DMS153 treated with DMSO at 0.1 percent for 48 hours (cell line): Measurements from ENCODE around the gene VIPR2.
"Not testable (repeated sequence)": the region's sequence is repeated elsewhere in the genome, so short reads cannot be mapped to it uniquely, and the experiment has no call there.

Source experiments
- DNase-seq: peaks from one replicate; lab custom pipeline; 2025; ENCODE audit not compliant: unreplicated experiment; lab: John Stamatoyannopoulos, UW

VIPR2 gene

DNA sequence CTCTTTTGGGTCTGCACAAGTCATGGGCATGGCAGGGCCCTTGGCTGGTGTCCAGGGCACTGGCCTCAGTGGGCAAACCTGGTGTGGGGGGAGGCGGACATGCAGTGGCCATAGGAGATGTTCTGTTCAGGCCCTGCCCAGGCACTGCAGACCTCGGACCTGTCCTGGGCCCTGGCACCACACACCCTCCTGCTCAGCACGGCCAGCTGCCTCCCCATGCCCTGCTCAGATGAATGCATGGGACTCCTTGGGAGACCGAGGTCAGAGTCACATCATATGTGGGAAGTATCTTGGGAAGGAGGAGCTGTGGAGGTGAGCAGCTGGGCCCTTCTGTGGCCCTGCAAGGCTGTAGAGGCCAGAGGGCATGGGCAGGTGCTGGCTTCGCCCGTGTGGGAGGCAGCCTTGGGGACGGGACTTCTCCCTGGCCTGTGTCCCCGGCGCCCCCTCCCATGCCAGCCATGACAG lies 130.8 kb downstream of the VIPR2 start:
- DNase-seq: no peak

DNA sequence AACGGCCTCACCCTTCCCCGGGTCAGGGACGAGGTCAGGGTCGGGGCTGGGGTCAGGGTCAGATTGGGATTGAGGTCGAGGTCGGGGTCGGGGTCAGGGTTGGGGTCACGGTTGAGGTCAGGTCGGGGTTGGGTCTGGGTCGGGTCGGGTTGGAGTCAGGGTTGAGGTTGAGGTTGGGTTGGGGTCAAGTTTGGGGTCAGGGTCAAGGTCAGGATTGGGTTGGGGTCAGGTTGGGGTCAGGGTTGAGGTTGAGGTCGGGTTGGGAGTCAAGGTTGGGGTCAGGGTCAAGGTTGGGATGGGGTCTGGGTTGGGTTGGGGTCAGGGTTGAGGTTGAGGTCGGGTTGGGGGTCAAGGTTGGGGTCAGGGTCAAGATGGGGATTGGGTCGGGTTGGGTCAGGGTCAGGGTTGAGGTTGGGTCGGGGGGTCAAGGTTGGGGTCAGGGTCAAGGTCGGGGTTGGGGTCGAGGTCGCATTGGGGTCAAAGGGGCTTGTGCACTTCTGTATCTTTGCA lies 131.4 kb downstream of the VIPR2 start:
- DNase-seq: no peak

DNA sequence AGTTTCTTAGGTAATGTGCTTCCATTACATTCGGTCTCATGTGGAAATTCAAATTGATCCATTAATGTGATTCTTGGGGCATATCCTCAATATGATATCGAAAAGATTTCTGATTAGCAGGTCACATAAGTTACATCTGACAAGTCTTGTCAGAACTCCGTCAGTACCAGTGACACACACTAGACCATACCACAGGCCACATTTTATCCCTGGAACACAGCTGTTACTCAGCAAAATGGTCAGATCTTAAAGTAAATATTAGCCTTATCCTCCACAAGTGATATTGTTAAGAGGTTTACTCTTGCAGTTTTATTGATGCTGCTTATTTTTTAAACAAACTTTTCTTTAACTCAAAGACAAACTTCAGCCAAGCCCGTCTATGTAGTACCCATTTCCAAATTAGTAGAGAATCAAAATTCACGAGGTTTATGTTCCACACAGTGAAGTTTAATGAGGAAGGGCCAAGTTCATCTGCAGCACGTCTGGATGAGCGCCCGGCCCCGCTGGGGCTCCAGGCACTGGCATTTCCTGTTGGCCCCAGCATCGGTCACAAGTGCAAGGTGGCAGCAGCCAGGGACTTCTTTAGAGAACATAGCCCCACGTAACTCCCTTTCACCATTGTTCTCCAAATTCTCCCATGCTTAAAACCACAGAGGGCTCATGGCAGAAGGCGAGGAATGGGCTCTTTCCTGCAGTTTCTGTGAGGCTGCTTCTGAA lies 132.2 kb downstream of the VIPR2 start:
- DNase-seq: no peak

DNA sequence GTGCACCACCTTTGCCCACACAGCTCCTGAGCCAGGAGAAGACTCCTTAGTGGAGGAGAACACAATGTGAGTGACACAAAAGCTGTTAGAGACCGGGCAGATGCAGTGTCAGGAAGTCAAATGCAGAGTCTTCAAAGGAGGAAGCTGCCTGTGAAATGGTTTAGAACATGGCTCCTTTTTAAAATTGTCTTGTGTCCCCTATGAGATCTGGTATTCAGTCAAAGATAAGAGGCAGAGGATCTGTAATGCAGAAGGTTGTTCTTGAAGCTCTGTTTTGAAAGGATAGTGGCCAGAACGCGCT lies 133.0 kb downstream of the VIPR2 start:
- no peak for DNase-seq

DNA sequence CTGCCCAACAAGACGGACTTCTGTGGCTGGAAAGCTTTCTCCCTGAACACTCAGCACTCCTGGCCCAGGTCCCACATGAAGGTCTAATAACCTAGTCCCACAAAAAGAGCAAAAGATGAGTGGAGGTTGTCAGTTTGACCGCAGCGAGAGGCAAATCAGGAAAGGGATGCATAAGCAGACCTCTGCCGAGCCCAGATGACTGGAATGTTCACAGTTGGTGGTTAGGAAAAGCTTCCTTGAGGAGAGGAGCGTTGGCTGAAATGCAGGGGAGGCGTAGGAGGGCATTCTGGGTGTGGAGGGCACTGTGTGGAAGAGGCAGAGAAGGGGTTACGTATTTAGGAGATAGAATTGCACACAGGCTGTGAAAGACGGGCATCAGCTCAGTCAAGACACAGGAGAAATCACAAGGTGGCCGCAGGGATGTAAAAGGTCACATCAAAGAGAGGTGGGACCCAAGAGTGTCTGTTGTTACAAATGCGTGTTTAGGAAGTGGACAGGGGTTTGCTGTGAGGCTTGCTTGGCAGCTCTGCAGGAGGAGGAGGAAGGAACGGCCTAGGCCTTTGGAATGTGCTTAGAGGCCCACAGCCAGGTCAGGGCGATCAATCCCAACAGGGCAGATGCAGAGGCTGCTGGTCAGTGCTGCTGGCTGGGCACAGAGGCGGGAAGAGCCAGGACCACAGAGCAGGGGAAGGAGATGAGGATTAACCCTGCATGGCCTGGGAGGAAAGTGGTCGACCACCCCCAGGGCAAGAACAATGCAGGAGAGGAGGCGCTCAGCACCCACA lies 133.5 kb downstream of the VIPR2 start:
- DNase-seq: no peak

DNA sequence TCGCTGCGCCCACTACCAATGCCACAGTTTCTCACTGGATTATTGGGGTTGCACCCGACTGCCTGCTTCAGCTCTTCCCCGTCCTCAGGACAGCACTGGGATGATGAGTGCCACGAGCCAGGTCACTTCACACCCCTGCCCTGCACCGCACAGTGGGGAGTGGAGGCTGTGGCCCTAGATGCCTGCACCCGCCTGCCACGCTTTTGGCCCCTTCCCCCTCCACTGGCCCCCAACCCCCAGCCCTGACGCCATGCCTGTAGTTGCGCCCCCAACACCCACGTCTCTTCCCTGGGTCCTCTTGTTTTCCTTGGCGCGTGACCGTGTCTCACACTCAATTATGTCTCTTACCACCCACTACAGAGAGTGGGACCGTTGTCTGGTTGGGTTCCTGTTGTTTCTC lies 134.3 kb downstream of the VIPR2 start:
- DNase-seq: no peak

DNA sequence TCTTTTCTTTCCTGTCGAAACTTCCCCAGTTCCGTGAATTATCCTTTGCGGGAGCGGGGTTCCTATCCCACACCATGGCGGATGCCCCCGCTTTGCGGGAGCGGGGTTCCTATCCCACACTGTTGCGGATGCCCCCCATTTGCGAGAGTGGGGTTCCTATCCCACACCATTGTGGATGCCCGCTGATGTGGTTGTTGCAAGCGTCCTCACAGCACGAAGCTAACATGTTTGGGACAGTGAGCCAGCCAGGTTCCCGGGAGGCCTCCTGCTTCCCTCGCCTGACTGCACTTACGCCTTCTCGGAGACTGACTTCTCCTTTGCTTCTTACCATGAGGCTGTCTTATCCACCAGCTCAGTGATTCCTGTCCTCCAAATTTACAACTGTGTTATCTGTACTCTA lies 134.7 kb downstream of the VIPR2 start:
- no peak for DNase-seq

DNA sequence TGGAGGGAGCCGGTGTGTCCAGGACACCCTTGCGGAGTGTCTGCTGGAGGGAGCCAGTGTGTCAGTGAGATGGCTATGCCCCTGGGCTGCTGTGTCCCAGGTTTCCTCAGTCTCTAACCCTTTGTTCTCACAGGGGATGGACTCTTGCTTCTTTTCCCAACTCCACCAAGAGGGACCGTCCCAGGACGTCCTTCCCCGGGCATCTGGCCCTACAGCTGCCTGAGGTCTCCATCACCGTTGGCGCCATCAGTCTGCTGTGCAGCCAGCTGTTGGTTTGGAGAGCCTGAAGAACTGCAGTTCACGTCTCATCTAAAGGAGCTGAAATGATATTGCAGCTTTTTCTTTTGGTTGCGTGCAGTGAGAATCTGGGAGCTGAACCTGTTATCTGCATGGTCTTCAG lies 136.2 kb downstream of the VIPR2 start:
- no peak for DNase-seq

DNA sequence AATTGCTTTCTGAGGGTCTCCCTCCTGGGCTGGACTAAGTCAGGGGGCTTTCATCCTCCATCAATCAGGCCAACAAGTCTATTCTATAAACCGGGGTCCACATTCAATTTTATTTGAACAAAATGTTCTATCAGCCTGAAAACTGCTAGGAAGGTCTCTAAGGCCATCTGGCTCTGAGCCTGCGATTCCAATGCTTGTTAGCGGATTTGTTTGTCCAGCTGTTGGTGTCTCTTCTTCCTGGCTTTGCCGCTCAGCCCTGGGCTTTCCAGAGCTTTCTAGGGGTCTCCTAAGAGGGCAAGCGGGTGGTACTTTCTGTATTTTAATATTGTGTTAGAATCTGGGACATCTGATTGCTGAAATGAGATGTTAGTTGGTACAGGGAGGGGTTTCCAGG lies 136.7 kb downstream of the VIPR2 start:
- DNase-seq: no peak

DNA sequence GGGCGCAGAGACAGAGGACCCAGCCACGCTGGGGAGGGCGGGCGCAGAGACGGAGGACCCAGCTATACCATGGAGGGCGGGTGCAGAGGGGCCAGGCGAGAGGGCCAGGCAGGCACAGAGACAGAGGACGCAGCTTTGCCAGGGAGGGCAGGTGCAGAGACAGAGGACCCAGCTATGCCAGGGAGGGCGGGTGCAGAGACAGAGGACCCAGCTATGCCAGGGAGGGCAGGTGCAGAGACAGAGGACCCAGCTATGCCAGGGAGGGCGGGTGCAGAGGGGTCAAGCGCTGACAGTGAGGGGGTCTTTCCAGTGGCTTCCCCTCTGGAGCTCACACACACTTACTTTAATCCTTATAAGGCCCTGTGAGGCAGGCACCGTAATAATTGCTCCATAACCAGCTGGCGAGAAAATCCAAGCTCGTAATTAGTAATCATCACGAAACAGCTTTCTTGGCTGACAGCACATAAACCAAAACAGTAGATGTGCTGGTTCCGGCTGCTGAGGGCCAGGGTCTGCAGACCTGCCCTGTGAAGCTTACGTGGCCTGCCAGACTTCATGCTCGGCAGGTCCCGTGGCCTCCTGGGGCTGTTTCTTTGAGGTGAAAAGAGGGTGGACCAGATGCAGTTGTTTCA lies 137.2 kb downstream of the VIPR2 start:
- DNase-seq: no peak

DNA sequence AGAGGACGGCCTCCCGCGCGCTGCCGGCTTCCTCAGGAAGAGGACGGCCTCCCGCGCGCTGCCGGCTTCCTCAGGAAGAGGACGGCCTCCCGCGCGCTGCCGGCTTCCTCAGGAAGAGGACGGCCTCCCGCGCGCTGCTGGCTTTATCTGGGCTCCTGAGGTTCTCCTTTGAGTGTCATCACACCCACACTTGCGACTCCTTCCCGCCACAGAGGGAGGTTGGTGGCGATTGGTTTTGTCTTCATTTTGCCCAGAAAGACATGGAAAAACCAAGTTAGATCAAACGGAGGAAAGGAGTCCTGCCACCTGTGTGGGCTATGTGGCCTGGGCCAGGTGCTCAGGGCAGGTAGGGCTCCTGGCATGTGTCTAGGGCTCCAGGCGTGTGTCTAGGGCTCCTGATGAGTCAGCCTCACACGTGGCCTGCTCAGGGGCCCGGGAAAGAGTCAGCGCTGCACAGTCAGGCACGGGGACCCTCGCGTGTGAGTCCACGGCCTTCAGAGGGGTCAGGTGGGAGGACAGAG lies 138.0 kb downstream of the VIPR2 start:
- no peak for DNase-seq

DNA sequence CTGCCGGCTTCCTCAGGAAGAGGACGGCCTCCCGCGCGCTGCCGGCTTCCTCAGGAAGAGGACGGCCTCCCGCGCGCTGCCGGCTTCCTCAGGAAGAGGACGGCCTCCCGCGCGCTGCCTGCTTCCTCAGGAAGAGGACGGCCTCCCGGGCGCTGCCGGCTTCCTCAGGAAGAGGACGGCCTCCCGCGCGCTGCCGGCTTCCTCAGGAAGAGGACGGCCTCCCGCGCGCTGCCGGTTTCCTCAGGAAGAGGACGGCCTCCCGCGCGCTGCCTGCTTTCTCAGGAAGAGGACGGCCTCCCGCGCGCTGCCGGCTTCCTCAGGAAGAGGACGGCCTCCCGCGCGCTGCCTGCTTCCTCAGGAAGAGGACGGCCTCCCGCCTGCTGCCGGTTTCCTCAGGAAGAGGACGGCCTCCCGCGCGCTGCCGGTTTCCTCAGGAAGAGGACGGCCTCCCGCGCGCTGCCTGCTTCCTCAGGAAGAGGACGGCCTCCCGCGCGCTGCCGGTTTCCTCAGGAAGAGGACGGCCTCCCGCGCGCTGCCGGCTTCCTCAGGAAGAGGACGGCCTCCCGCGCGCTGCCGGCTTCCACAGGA lies 138.6 kb downstream of the VIPR2 start:
- DNase-seq: not testable (repeated sequence)

DNA sequence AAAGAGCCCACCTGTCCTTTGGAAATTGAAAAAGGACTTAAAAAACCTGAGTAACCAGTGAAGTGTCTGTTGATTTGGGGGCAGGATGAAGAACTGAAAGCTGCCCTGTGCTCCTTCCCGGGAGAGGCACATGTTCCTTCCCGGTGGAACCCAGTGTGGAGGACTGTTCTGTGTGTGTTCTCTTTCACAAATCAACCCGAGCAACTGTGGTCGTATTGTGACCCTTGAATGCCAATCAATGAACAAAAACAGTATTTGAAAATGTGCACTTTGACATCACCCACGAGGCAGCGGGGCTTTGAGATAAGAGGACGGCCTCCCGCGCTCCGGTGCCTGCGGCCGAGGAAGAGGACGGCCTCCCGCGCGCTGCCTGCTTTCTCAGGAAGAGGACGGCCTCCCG lies 139.0 kb downstream of the VIPR2 start:
- no peak for DNase-seq

DNA sequence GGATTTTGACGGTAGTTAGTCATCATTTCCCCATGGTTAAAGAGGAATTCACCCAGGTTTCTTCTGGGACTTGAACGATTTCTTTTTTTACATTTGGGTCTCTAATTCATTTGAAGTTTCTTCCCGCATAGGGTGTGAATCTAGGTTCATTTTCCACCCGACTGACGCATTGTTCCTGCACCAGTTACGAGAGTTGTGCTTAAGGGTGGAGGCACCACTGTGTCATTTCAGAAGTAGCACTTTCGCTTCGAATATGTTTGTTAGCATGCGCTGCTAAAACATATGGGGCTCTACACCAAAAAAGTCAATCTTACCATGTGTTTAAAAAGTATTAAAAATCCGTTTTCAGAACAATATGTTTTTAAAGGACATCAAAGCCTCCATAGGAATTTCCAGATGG lies 140.3 kb downstream of the VIPR2 start:
- DNase-seq: no peak

DNA sequence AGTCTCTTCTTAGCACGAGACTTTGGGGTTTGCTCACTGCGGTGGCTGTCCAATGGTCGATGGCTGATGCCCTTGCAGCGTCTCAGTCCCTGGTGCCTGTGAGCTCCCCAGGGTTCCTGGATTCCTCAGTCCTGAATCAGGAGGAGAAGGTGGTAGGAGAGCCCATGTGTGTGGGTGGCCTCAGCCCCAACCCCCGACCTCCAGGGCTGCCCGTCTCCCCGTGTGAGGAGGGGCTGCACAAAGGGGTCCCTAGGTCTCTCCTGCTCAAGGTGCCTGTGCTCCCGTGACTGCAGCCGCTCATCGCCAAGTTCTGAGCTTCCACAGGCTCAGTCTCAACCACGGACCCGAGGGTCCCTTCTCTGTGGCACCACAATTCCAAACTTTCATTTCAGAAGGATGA lies 142.9 kb downstream of the VIPR2 start:
- DNase-seq: no peak

DNA sequence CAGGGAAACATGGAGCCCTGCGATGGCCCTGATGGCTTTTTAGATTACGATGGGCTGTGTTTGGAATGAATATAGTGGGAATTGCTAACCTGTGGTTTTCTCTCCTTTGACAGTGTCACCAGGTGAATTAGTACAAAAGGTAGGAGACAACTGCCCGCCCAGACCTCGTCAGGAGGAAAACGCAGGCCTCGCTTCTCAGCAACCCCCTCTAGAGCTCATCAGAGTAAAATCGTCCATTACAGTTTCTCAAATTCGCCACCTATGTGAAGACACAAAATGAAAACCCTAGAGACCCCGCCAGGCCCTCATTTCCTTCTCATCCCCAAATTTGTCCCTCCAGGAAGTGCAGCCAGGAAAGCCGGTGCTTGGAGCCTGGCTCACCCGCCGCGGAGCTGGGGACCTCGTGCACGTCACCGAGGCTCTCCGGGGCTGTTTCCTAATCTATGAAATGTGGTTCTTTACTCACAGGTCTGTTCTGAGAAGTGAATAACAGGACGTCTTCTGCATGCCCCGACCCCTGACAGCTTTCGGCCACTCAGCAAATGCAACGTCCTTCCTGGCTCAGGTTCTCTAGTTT lies 143.7 kb downstream of the VIPR2 start:
- no peak for DNase-seq

DNA sequence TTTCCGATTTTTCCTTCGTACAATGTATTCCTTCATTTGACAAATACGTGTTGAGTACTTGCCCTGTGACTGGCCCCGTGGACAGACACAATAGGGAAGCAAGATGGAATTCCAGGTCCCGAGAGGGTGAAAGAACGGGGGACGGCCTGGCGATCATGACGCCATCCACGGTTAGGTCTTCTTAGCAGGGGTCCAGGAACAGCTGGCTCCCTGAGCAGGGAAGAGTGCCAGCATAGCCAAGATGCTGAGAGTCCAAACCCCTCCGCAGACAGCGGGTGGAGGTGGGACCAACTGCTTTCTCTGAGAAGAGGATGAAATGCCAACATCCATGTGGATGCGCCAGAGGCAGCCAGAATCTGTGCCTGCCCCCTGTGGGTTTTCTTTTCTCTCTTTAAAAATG lies 144.6 kb downstream of the VIPR2 start:
- no peak for DNase-seq

DNA sequence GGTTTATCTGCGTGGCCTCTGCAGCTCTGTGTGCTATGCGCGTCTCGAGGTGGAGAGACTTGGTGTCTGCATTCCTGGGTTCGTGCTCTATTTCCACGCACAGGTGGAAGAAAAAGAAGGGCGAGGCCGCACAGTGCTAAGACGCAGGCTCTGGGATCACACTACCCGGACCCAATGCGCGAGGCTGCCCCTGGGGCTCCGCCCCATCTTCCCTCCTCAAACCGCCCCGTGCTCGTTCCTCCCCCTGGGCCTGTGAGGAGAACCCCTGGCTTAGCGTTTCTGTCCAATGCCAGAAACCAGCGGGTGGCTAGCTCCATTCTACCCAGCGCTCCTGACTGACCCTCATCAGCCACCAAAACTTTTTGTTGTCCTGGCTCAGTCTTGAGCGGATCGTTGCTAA lies 145.2 kb downstream of the VIPR2 start:
- no peak for DNase-seq

DNA sequence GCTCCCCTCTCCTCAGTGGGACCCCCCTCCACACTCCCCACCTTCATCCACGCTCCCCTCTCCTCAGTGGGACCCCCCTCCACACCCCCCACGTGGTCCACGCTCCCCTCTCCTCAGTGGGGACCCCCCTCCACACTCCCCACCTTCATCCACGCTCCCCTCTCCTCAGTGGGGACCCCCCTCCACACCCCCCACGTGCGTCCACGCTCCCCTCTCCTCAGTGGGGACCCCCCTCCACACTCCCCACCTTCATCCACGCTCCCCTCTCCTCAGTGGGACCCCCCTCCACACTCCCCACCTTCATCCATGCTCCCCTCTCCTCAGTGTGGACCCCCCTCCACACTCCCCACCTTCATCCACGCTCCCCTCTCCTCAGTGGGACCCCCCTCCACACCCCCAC lies 146.4 kb downstream of the VIPR2 start:
- not testable (repeated sequence) for DNase-seq

DNA sequence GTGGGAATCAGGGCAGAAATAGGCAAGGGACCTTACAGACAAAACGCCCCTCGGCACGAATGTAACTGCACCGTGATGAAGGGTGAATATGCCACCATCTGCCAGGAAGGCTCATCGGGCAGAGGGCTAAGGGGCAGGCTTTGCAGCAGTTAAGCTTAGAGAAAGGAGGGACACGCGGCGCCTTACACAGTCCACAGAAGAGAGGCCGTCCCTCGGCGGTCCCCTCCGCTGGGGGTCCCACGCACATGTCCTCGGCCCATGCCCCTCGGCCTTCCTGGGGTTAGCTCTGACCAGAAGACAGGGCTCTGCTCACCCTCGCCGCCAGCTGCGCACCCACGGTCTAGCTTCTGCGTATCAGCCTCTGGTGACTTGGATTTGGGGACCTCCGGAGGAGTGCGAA lies 147.2 kb downstream of the VIPR2 start:
- DNase-seq: no peak

DNA sequence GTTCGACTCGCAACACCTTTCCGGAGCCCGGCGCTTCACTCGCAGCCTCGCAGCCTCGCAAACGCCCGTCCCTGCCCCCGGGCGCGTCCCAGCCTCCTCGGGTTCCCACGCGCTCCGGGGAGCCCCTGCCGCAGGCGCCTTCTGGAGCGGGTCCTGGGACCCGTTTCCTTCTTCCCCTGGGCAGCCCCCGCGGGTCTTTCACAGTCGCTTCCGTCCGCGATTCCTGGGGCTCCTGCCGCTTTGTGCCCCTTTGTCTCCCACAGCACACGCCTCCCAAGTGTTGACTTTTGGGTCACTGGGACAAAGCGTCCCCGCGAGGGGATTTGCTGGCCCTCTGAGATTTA lies 147.6 kb downstream of the VIPR2 start:
- no peak for DNase-seq
